Uterus (tissue), 4 donors: ENCODE data around the gene MAD1L1. TPM values are rescaled to one million over a fixed set of nuclear protein-coding genes. Genes with fewer than 3 reads are reported as not detected.

ENCODE experiments used
- DNase-seq, 2 donors: peaks; one replicate each; pipeline ENCODE4 v3.0.0-alpha.2; 2019 to 2020
- H3K27ac ChIP-seq, 2 donors: fragments of 200-600 bp; sonication (generic); 1 replicate in 1 of 2; 2 replicates in 1 of 2; pipeline ENCODE4 v1.5.1; 2016 to 2018
- H3K27me3 ChIP-seq, 2 donors: fragments of 200-600 bp; sonication (generic); one replicate each; pipeline ENCODE4 v1.5.1; 2018 to 2019; ENCODE audit warnings: control low read depth in 1 of 2
- H3K36me3 ChIP-seq, 2 donors: fragments of 200-600 bp; sonication (generic); one replicate each; pipeline ENCODE4 v1.5.1; 2019; ENCODE audit warnings: control low read depth in 1 of 2
- H3K4me1 ChIP-seq, 2 donors: fragments of 200-600 bp; sonication (generic); one replicate each; pipeline ENCODE4 v1.5.1; 2018 to 2019; ENCODE audit warnings: control low read depth in 1 of 2
- H3K4me3 ChIP-seq, 2 donors: fragments of 200-600 bp; sonication (generic); 1 replicate in 1 of 2; 2 replicates in 1 of 2; pipeline ENCODE4 v1.5.1; 2018 to 2019; ENCODE audit warnings: mild to moderate bottlenecking in 1 of 2
- H3K9me3 ChIP-seq, 2 donors: fragments of 200-600 bp; sonication (generic); one replicate each; pipeline ENCODE4 v1.5.1; 2019; ENCODE audit warnings: control low read depth in 1 of 2
- CTCF ChIP-seq, 4 experiments: fragments of 200-600 bp in 2 of 4; fragments of 450-650 bp in 2 of 4; sonication (generic) in 2 of 4; IDR thresholded peaks; one replicate each; pipeline ENCODE4 v1.5.1; 2016 to 2019; ENCODE audit warnings: antibody characterized with exemption in 4 of 4, mild to moderate bottlenecking in 2 of 4, moderate library complexity in 1 of 4
- POLR2A ChIP-seq, 2 donors: fragments of 450-650 bp; IDR thresholded peaks; one replicate each; pipeline ENCODE4 v1.6.1; 2016; ENCODE audit warnings: antibody characterized with exemption in 2 of 2, mild to moderate bottlenecking in 1 of 2, moderate library complexity in 1 of 2
- intact Hi-C: fragments of 100-400 bp; cut with DNase I; formaldehyde crosslinking; loops from one replicate; pipeline ENCODE4 v1.15.1; 2023; ENCODE audit warnings: low total_unique reads
- total RNA-seq, 4 donors: library from RNA; depleted of rRNA in 3 of 4; stranded (reverse); fragments of >200 nt in 3 of 4; gene quantifications; one replicate each; pipeline versions ENCODE4 v1.1.0 to v1.2.4, GENCODE V29; 2014 to 2023
- donor health status: DM: yes; HTN: yes; CAD: no.

The MAD1L1 gene
- total RNA-seq, 4 donors from 2014 or later = 13.3 to 37.4 (median 33.1) TPM

- Histone ChIP-seq H3K36me3 (no peaks in the 10 kb centered on the region), H3K27ac (no peak overlapping the region), H3K4me1 (peaks cover 0 to 7% of the 10 kb centered on the region in 2 donors), H3K4me3 (no peak overlapping the region), H3K27me3 (no peaks in the 10 kb centered on the region), H3K9me3 (no peaks in the 10 kb centered on the region)
- TF ChIP-seq CTCF (IDR thresholded peaks at IDR 0.05) = no peak
- no peak for TF ChIP-seq POLR2A (IDR thresholded peaks at IDR 0.05)
- DNase-seq = no peak
- intact Hi-C loops = no loop called here
Measured at GRCh38 chr7:2233926-2234325, 1.2 kb upstream of the MAD1L1 start.

- no peaks in the 10 kb centered on the region for H3K9me3 ChIP-seq
- H3K27ac ChIP-seq = peak overlapping the region; percentile 61 to 77
- intact Hi-C loops = no loop called here
- no peak for DNase-seq
- TF ChIP-seq POLR2A (IDR thresholded peaks at IDR 0.05) (no peak), CTCF (IDR thresholded peaks at IDR 0.05) (no peak)
- H3K36me3 ChIP-seq = no peaks in the 10 kb centered on the region
- peak overlapping the region; percentile 69 to 90 for H3K4me3 ChIP-seq
- peaks cover 0 to 7% of the 10 kb centered on the region in 2 donors for H3K4me1 ChIP-seq
- H3K27me3 ChIP-seq = no peaks in the 10 kb centered on the region
Measured at GRCh38 chr7:2231992-2232765, 566 bp downstream of the MAD1L1 start.

GRCh38 chr7:2230882-2231281 lies 1.9 kb downstream of the MAD1L1 start:
- H3K27me3 ChIP-seq = no peaks in the 10 kb centered on the region
- TF ChIP-seq POLR2A (IDR thresholded peaks at IDR 0.05) = no peak
- TF ChIP-seq CTCF (IDR thresholded peaks at IDR 0.05) = no peak

GRCh38 chr7:2230226-2230625 lies 2.5 kb downstream of the MAD1L1 start:
- intact Hi-C loops = no loop called here
- H3K4me1 ChIP-seq = peaks cover 0 to 7% of the 10 kb centered on the region in 2 donors
- no peaks in the 10 kb centered on the region for H3K36me3 ChIP-seq
- no peaks in the 10 kb centered on the region for H3K27me3 ChIP-seq
- H3K4me3 ChIP-seq = no peak overlapping the region
- TF ChIP-seq POLR2A (IDR thresholded peaks at IDR 0.05) (no peak), CTCF (IDR thresholded peaks at IDR 0.05) (no peak)
- DNase-seq = no peak
- no peak overlapping the region for H3K27ac ChIP-seq
- H3K9me3 ChIP-seq = no peaks in the 10 kb centered on the region

More at GRCh38 chr7:2230882-2231281, 1.9 kb downstream of the MAD1L1 start:
- Histone ChIP-seq H3K27ac (no peak overlapping the region), H3K4me3 (no peak overlapping the region), H3K4me1 (peaks cover 0 to 7% of the 10 kb centered on the region in 2 donors), H3K9me3 (no peaks in the 10 kb centered on the region), H3K36me3 (no peaks in the 10 kb centered on the region)
- no peak for DNase-seq
- intact Hi-C loops = no loop called here

GRCh38 chr7:2229467-2229866 lies 3.3 kb downstream of the MAD1L1 start:
- no peaks in the 10 kb centered on the region for H3K9me3 ChIP-seq
- intact Hi-C loops = no loop called here
- no peaks in the 10 kb centered on the region for H3K36me3 ChIP-seq
- no peak overlapping the region for H3K27ac ChIP-seq
- no peak overlapping the region for H3K4me3 ChIP-seq
- peaks cover 0 to 7% of the 10 kb centered on the region in 2 donors for H3K4me1 ChIP-seq
- TF ChIP-seq POLR2A (IDR thresholded peaks at IDR 0.05) = no peak
- no peak for TF ChIP-seq CTCF (IDR thresholded peaks at IDR 0.05)
- no peak for DNase-seq
- no peaks in the 10 kb centered on the region for H3K27me3 ChIP-seq
